Caco-2 (cell line): ENCODE data around the gene CTDSPL. TPM values are rescaled to one million over a fixed set of nuclear protein-coding genes. Genes with fewer than 3 reads are reported as not detected.

ENCODE experiments used
- BruUV-seq: library from RNA; stranded (reverse); fragments of 400-500 nt; replicated peaks from 2 replicates; lab custom pipeline; 2021; lab: Mats Ljungman, UMichigan
- CTCF ChIA-PET: fragments of 300-600 bp; sonication (Branson Sonifier 250); formaldehyde crosslinking; loops from one replicate; lab custom pipeline; 2022; ENCODE audit warnings: antibody characterized with exemption; lab: Charles Lee
- POLR2A ChIA-PET: fragments of 300-600 bp; sonication (Branson Sonifier 250); formaldehyde crosslinking; loops from one replicate; lab custom pipeline; 2022; ENCODE audit warnings: antibody characterized with exemption; lab: Charles Lee
- DNase-seq, 2 experiments: peaks; one replicate each; pipeline versions ENCODE4 v3.0.0 to v3.0.0-alpha.2; 2020 to 2022
- H3K27me3 ChIP-seq: replicated peaks from 2 replicates; pipeline ENCODE4 v1.6.0; 2011; ENCODE audit warnings: low read length; ENCODE audit not compliant: control insufficient read depth, insufficient read depth
- H3K36me3 ChIP-seq: 2 replicates; pipeline ENCODE4 v1.5.1; 2011; ENCODE audit warnings: low read length; ENCODE audit not compliant: control insufficient read depth, insufficient read depth
- H3K4me1 ChIP-seq: fragments of 250-450 bp; sonication (Bioruptor Pico); 2 replicates; pipeline ENCODE4 v1.5.1; 2020; ENCODE audit warnings: mild to moderate bottlenecking
- H3K4me3 ChIP-seq: 2 replicates; pipeline ENCODE4 v1.5.1; 2011; ENCODE audit warnings: low read depth, mild to moderate bottlenecking, control low read depth, low read length
- H3K9me3 ChIP-seq: fragments of 250-450 bp; sonication (Bioruptor Pico); 2 replicates; pipeline ENCODE4 v1.5.1; 2020; ENCODE audit warnings: mild to moderate bottlenecking, moderate library complexity
- H3K27ac Mint-ChIP-seq: one replicate; pipeline ENCODE4 v1.8.0; 2022; ENCODE audit warnings: mixed read lengths; ENCODE audit not compliant: unreplicated experiment
- H3K27me3 Mint-ChIP-seq: one replicate; pipeline ENCODE4 v1.8.0; 2022; ENCODE audit warnings: mixed read lengths; ENCODE audit not compliant: insufficient read depth, unreplicated experiment
- H3K36me3 Mint-ChIP-seq: one replicate; pipeline ENCODE4 v1.8.0; 2022; ENCODE audit warnings: mild to moderate bottlenecking, mixed read lengths; ENCODE audit not compliant: insufficient read depth, unreplicated experiment
- H3K4me1 Mint-ChIP-seq: one replicate; pipeline ENCODE4 v1.8.0; 2022; ENCODE audit warnings: low read depth, mixed read lengths; ENCODE audit not compliant: unreplicated experiment
- H3K4me3 Mint-ChIP-seq: one replicate; pipeline ENCODE4 v1.8.0; 2022; ENCODE audit warnings: mild to moderate bottlenecking, moderate library complexity, mixed read lengths; ENCODE audit not compliant: unreplicated experiment
- H3K9me3 Mint-ChIP-seq: one replicate; pipeline ENCODE4 v1.8.0; 2022; ENCODE audit warnings: mixed read lengths; ENCODE audit not compliant: unreplicated experiment
- CTCF ChIP-seq, 2 experiments: fragments of 200-600 bp in 1 of 2; IDR thresholded peaks; 1 replicate in 1 of 2; 2 replicates in 1 of 2; pipeline versions ENCODE4 v1.5.1 to v1.8.0; 2011 to 2022; ENCODE audit warnings: antibody characterized with exemption in 1 of 2, control low read depth in 1 of 2, inconsistent platforms in 1 of 2, low read depth in 1 of 2, low read length in 1 of 2, mild to moderate bottlenecking in 1 of 2, moderate library complexity in 1 of 2; ENCODE audit not compliant: insufficient read depth in 1 of 2, severe bottlenecking in 1 of 2, unreplicated experiment in 1 of 2
- intact Hi-C: fragments of 100-400 bp; cut with micrococcal nuclease; formaldehyde crosslinking; loops from one replicate; pipeline ENCODE4 v1.10.0; 2022; ENCODE audit not compliant: unreplicated experiment
- total RNA-seq: library from RNA; stranded (reverse); gene quantifications from 2 replicates; pipeline ENCODE4 v1.2.3, GENCODE V29; 2022

Gene CTDSPL
- total RNA-seq, 1 experiment from 2014 or later = 60.9 TPM

GRCh38 chr3:37980462-37981347, 119.0 kb downstream of the CTDSPL start:
- H3K27me3 ChIP-seq = no peaks in the 10 kb centered on the region
- 0 out of 2 replicates have a peak, but pooled peaks cover 1% of the 10 kb centered on the region for H3K36me3 ChIP-seq
- DNase-seq = no peak
- peaks cover 23% of the 10 kb centered on the region for H3K4me1 Mint-ChIP-seq
- no TSS peak for BruUV-seq
- H3K36me3 Mint-ChIP-seq = peaks cover 38% of the 10 kb centered on the region
- peak overlapping the region; percentile 45 for H3K27ac Mint-ChIP-seq
- no peak overlapping the region for H3K4me3 Mint-ChIP-seq
- no peak for TF ChIP-seq CTCF (IDR thresholded peaks at IDR 0.05; ENCODE audit: insufficient read depth in 1 of 2, low read depth in 1 of 2, low read length in 1 of 2, severe bottlenecking in 1 of 2, unreplicated experiment in 1 of 2)
- H3K27me3 Mint-ChIP-seq = no peaks in the 10 kb centered on the region
- H3K4me1 ChIP-seq = peaks cover 42% of the 10 kb centered on the region
- no peaks in the 10 kb centered on the region for H3K9me3 ChIP-seq
- intact Hi-C loops = no loop called here
- H3K9me3 Mint-ChIP-seq = no peaks in the 10 kb centered on the region
- CTCF ChIA-PET = interaction anchor here (1.0 to 2.4 kb wide), 3 partner anchors 13 to 45 kb away, joined by 3 to 10 read pairs (median 4); no protein-coding TSS in a partner anchor
- no peak overlapping the region for H3K4me3 ChIP-seq
- POLR2A ChIA-PET = no interaction called here

GRCh38 chr3:37981348-37981664, 119.6 kb downstream of the CTDSPL start:
- POLR2A ChIA-PET = no interaction called here
- CTCF ChIA-PET = interaction anchor here (2.4 kb wide), 1 partner anchor 16 kb away, joined by 10 read pairs; no protein-coding TSS in a partner anchor

More at GRCh38 chr3:37981348-37981664, 119.6 kb downstream of the CTDSPL start:
- Histone ChIP-seq H3K4me1 (peaks cover 48% of the 10 kb centered on the region), H3K9me3 (no peaks in the 10 kb centered on the region), H3K36me3 (0 out of 2 replicates have a peak, but pooled peaks cover 1% of the 10 kb centered on the region), H3K4me3 (no peak overlapping the region), H3K27me3 (no peaks in the 10 kb centered on the region)
- no peaks in the 10 kb centered on the region for H3K9me3 Mint-ChIP-seq
- intact Hi-C loops = no loop called here
- no peak for TF ChIP-seq CTCF (IDR thresholded peaks at IDR 0.05; ENCODE audit: insufficient read depth in 1 of 2, low read depth in 1 of 2, low read length in 1 of 2, severe bottlenecking in 1 of 2, unreplicated experiment in 1 of 2)
- no peaks in the 10 kb centered on the region for H3K27me3 Mint-ChIP-seq
- peaks cover 28% of the 10 kb centered on the region for H3K4me1 Mint-ChIP-seq
- H3K4me3 Mint-ChIP-seq = no peak overlapping the region
- no peak for DNase-seq
- H3K36me3 Mint-ChIP-seq = peaks cover 39% of the 10 kb centered on the region
- H3K27ac Mint-ChIP-seq = no peak overlapping the region
- BruUV-seq = no TSS peak
